Esophagus (tissue), 2 donors: ENCODE data around the gene BRME1. TPM values are rescaled to one million over a fixed set of nuclear protein-coding genes. Genes with fewer than 3 reads are reported as not detected.

Source experiments
- H3K27ac ChIP-seq, 2 donors: one replicate each; pipeline ENCODE4 v1.5.1; 2013; ENCODE audit warnings: low read depth in 2 of 2, mild to moderate bottlenecking in 2 of 2, inconsistent platforms in 1 of 2, low read length in 1 of 2, moderate library complexity in 1 of 2
- H3K27me3 ChIP-seq, 2 donors: one replicate each; pipeline ENCODE4 v1.6.1; 2013; ENCODE audit warnings: low read length in 2 of 2, control low read depth in 1 of 2, mild to moderate bottlenecking in 1 of 2; ENCODE audit not compliant: insufficient read depth in 2 of 2, control insufficient read depth in 1 of 2
- H3K36me3 ChIP-seq, 2 donors: one replicate each; pipeline ENCODE4 v1.6.1; 2013; ENCODE audit warnings: low read length in 1 of 2; ENCODE audit not compliant: control insufficient read depth in 2 of 2, insufficient read depth in 2 of 2
- H3K4me1 ChIP-seq, 2 donors: one replicate each; pipeline ENCODE4 v1.6.1; 2013; ENCODE audit warnings: low read length in 1 of 2; ENCODE audit not compliant: control insufficient read depth in 2 of 2, insufficient read depth in 2 of 2
- H3K4me3 ChIP-seq, 2 donors: one replicate each; pipeline ENCODE4 v1.5.1; 2013; ENCODE audit warnings: low read length in 2 of 2, mild to moderate bottlenecking in 2 of 2, low read depth in 1 of 2, moderate library complexity in 1 of 2
- H3K9me3 ChIP-seq, 2 donors: one replicate each; pipeline ENCODE4 v1.6.1; 2013; ENCODE audit warnings: mild to moderate bottlenecking in 2 of 2, low read depth in 1 of 2, low read length in 1 of 2, moderate library complexity in 1 of 2; ENCODE audit not compliant: control insufficient read depth in 2 of 2, insufficient read depth in 1 of 2
- WGBS, 2 donors: extraction: QIAGEN DNeasy Blood & Tissue Kit; methylation state at CpG; one replicate each; pipeline ENCODE4 v1.1.7; 2013; 5-methylcytosine and 5-hydroxymethylcytosine counted together
- polyA plus RNA-seq, 2 donors: library from polyadenylated mRNA; stranded (reverse); fragments of 200-250 nt; gene quantifications; one replicate each; pipeline ENCODE4 v1.2.3, GENCODE V29; 2013
- donor health status: healthy with polysubstance abuse.
- donor health status: Bipolar disorder and iron deficiency.

The BRME1 gene
- polyA plus RNA-seq, 2 donors: 7.5 to 13.0 TPM

- H3K4me3 ChIP-seq: no peak within 1 kb of the TSS
- H3K27me3 ChIP-seq: no peaks in the 10 kb centered on the region
- H3K27ac ChIP-seq: no peak within 1 kb of the TSS
- 21 to 29% methylated on average over 20 to 21 of the region's 21 CpGs for WGBS, 2 donors
- peaks cover 0 to 8% of the 10 kb centered on the region in 2 donors for H3K4me1 ChIP-seq
- no peaks in the 10 kb centered on the region for H3K36me3 ChIP-seq
- peaks cover 0 to 5% of the 10 kb centered on the region in 2 donors for H3K9me3 ChIP-seq
These were observed 32.6 kb upstream of the BRME1 start, which contains the start of gene PODNL1 for GRCh38 chr19:13938301-13939064. TSS of gene PODNL1 (minus strand) at chr19:13938417. CDS start at chr19:13938181, 236 bp downstream.

DNA sequence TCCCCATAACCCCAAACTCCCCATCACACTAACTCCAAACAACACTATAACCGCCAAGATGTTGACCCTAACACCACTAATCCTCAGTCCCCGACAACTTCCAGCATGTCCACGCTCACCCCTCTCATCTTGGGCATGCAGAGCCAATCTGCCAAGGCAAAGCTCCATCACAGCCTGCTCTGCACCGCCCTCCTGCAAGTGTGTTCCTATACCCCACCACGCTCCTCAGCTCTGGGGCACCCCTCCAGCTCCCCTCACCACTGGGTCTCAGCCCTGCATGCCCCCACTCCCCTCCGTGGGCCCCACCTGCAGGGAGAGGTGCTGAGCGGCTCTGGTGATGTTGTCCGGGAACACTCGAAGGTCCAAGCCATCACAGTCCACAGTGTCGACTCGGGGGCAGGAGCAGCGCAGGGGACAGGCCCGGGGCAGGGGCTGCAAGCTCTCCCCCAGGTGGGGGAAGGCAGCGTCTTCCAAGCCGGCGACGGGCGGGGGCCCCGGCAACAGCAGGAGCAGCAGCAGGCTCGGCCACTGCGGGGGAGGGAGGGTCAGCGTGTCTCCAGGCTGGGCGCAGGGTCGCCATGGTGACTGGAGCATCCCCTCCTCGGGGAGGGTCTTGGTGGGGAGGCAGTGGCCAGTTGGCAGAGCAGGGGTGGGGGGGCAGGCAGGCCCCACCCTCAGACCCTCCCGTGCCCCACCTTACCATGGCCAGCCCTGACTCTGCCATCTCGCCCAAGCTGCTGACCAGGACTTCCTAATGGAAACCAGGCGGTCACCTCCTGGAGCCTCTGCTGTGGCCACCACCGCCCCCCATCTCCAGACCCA lies 31.8 kb upstream of the BRME1 start:
- no peaks in the 10 kb centered on the region for H3K27me3 ChIP-seq
- peaks cover 0 to 5% of the 10 kb centered on the region in 2 donors for H3K9me3 ChIP-seq
- no peak overlapping the region for H3K27ac ChIP-seq
- peaks cover 0 to 8% of the 10 kb centered on the region in 2 donors for H3K4me1 ChIP-seq
- H3K4me3 ChIP-seq: no peak overlapping the region
- WGBS, 2 donors: 14 to 18% methylated on average over 27 to 29 of the region's 29 CpGs
- no peaks in the 10 kb centered on the region for H3K36me3 ChIP-seq

- Histone ChIP-seq H3K36me3 (peaks cover 3 to 5% of the 10 kb centered on the region in 2 donors), H3K4me1 (peaks cover 0 to 8% of the 10 kb centered on the region in 2 donors), H3K27me3 (no peaks in the 10 kb centered on the region), H3K4me3 (no peak overlapping the region), H3K27ac (no peak overlapping the region), H3K9me3 (peaks cover 0 to 5% of the 10 kb centered on the region in 2 donors)
- WGBS, 2 donors: 68 to 78% methylated on average over 22 of the region's 22 CpGs
These were observed 30.0 kb upstream of the BRME1 start for GRCh38 chr19:13935765-13936510.

DNA sequence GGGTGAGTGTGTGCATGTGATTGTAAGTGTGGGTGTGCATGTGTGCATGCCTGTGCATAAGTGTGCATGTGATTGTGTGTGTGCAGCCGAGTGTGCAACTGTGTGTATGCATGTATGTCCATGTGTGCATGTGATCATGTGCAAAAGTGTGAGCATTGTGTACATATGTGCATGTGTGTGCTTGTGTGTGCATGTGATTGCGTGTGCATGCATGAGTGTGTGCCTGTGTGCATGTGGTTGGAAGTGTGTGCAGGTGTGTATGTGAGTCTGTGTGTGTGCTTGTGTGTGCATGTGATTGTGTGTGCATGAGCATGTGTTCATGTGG lies 28.8 kb upstream of the BRME1 start:
- Histone ChIP-seq H3K36me3 (peaks cover 5 to 11% of the 10 kb centered on the region in 2 donors), H3K27me3 (no peaks in the 10 kb centered on the region)
- 92 to 95% methylated on average over 2 of the region's 2 CpGs for WGBS, 2 donors

DNA sequence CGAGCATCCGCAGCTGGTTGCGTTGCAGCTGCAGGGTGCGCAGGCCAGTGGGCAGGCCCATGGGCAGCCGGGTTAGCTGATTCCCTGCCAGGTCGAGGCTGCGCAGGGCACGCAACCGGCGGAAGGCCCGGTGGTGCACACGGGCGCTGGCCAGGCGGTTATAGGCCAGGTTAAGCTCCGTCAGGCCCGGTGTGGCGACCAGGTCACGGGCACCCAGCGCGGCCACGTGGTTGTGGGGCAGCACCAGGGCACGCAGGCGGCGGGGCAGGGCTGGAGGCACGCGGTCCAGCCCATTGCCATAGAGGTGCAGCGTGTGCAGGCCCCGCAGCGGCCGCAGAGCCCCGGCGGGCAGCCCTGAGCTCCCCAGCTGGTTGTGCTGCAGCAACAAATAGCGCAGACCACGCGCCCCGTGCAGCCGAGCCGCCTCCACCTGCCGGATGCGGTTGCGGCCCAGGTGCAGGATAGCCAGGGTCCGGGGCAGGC lies 27.0 kb upstream of the BRME1 start:
- WGBS, 2 donors: 83 to 88% methylated on average over 41 to 42 of the region's 42 CpGs
- Histone ChIP-seq H3K36me3 (peaks cover 5 to 19% of the 10 kb centered on the region in 2 donors), H3K27me3 (no peaks in the 10 kb centered on the region), H3K4me1 (peaks cover 0 to 8% of the 10 kb centered on the region in 2 donors), H3K27ac (no peak overlapping the region), H3K4me3 (no peak overlapping the region), H3K9me3 (peaks cover 0 to 5% of the 10 kb centered on the region in 2 donors)

More for the DNA sequence above, 28.8 kb upstream of the BRME1 start:
- Histone ChIP-seq H3K4me1 (peaks cover 0 to 8% of the 10 kb centered on the region in 2 donors), H3K9me3 (peaks cover 0 to 5% of the 10 kb centered on the region in 2 donors), H3K27ac (no peak overlapping the region), H3K4me3 (no peak overlapping the region)

DNA sequence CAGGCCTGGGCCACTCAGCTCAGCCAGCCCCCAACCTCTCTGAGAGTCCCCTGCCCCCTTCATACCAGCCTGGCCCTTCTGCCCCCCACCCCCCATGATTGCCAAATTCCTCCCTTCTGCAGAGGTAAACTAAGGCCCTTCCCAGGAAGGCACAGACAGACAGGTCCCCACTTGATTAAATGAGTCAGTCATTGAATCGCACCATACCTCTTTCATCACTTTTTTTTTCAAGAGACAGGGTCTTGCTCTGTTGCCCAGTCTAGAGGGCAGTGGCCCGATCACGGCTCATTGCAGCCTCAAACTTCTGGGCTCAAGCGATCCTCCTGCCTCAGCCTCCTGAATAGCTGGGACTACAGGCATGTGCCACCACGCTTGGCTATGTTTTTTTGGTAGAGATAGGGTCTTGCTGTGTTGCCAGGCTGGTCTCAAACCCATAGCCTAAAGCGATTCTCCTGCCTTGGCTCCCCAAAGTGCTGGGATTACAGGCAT lies 26.3 kb upstream of the BRME1 start:
- Histone ChIP-seq H3K4me3 (no peak overlapping the region), H3K9me3 (peaks cover 0 to 5% of the 10 kb centered on the region in 2 donors), H3K36me3 (peaks cover 5 to 23% of the 10 kb centered on the region in 2 donors), H3K4me1 (peaks cover 0 to 4% of the 10 kb centered on the region in 2 donors), H3K27me3 (no peaks in the 10 kb centered on the region), H3K27ac (no peak overlapping the region)
- 82 to 88% methylated on average over 6 of the region's 6 CpGs for WGBS, 2 donors

- H3K4me1 ChIP-seq: peaks cover 0 to 4% of the 10 kb centered on the region in 2 donors
- no peak overlapping the region for H3K4me3 ChIP-seq
- no peaks in the 10 kb centered on the region for H3K27me3 ChIP-seq
- H3K36me3 ChIP-seq: peaks cover 6 to 29% of the 10 kb centered on the region in 2 donors
- no peak overlapping the region for H3K27ac ChIP-seq
- 79 to 83% methylated on average over 29 to 30 of the region's 30 CpGs for WGBS, 2 donors
- H3K9me3 ChIP-seq: peaks cover 0 to 5% of the 10 kb centered on the region in 2 donors
These were observed 25.7 kb upstream of the BRME1 start for GRCh38 chr19:13931391-13932148.

GRCh38 chr19:13930402-13930801 lies 24.5 kb upstream of the BRME1 start:
- Histone ChIP-seq H3K4me3 (no peak overlapping the region), H3K27me3 (no peaks in the 10 kb centered on the region), H3K4me1 (peaks cover 0 to 4% of the 10 kb centered on the region in 2 donors), H3K27ac (no peak overlapping the region), H3K9me3 (peaks cover 0 to 5% of the 10 kb centered on the region in 2 donors), H3K36me3 (peaks cover 10 to 34% of the 10 kb centered on the region in 2 donors)
- 85 to 86% methylated on average over 14 to 17 of the region's 17 CpGs for WGBS, 2 donors
